ENCODE data around the gene PRPF40B.
A peak's percentile ranks its signal among the peaks of the same experiment; 100 is the strongest.
"Not testable (repeated sequence)": the region's sequence is repeated elsewhere in the genome, so short reads cannot be mapped to it uniquely, and the experiment has no call there.

Gene PRPF40B

DNA sequence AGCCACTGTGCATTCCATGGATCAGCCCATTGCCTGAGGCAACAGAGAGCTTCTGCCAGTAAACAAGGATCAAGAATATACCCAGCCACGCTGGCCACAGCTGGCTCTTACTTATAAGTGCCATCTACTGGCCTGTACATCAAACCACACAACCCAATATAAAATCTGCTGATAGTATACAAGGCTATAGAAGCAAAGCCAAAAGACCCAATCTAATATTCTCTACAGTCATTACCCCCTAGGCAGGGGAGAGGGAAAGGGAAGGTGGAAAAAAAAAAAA, 13.5 kb upstream of the PRPF40B start:
- no peak for DNase-seq

DNA sequence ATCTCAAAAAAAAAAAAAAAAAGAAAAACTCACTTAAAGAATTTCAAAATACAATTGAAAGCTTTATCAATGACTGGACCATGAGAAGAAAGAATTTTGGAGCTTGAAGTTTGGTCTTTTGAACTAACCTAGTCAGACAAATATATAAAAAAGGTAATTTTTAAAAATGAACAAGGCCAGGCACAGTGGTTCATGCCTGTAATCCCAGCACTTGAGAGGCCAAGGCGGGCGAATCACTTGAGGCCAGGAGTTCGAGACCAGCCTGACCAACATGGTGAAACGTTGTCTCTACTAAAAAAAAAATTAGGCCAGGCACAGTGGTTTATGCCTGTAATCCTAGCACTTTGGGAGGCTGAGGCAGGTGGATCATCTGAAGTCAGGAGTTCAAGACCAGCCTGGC, 12.6 kb upstream of the PRPF40B start:
- not testable (repeated sequence) for DNase-seq

DNA sequence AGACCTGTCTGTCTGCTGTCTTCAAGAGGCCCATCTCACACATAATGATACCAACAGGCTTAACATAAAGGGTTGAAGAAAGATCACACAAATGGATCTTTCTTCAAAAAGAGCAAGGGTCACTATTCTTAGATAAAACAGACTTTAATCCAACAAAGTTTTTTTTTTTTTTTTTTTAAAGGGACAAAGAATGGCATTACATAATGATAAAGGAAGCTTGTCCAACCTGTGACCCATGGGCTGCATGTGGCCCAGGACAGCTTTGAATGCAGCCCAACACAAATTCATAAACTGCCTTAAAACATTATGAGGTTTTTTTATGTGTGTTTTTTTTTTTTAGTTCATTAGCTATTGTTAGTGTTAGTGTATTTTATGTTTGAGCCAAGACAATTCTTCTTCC, 11.2 kb upstream of the PRPF40B start:
- no peak for DNase-seq

DNA sequence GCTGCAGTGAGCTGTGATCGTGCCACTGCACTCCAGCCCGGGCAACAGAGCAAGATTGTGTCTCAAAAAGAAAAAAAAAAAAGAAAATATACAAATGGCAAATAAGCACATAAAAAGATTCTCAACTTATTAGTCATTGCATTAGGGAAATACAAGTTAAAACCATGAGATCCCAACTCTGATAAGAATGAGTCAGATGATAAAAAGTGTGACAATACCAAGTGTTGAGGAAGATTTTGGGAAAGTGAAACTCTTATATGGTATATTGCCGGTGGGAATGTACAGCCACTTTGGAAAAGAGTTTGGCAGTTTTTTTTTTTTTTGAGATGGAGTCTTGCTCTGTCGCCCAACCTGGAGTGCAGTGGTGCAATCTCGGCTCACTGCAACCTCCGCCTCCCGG, 7.6 kb upstream of the PRPF40B start:
- DNase-seq: no peak

DNA sequence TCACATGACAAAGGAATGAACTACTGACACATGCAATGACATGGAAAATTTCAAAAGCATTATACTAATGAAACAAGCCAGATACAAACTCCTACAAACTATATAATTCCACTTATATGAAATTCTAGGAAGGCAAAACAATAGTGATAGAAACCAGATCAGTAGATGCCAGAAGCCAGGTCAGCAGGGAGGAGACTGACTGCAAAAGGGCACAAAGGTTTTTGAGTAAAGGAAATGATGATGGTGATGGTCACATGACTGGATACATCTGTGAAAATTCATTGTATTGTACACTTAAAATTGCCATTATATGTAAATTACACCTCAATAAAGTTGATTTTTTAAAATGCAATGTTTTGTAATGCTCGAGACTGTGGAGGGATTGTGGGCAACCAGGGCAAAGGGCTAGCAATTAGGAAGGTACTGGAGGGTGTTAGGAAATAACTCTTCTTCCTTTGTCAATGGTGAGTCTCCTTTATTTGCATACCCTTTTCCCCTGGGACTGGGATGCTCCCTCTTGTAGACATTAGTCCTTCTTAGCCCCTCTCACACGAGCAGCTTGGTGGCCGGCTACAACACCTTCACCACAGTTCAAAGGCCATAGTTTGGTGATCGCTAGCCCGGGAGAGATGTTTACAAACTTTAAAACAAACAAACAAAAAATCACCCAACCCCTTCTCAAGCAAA, 6.7 kb upstream of the PRPF40B start:
- DNase-seq: no peak

DNA sequence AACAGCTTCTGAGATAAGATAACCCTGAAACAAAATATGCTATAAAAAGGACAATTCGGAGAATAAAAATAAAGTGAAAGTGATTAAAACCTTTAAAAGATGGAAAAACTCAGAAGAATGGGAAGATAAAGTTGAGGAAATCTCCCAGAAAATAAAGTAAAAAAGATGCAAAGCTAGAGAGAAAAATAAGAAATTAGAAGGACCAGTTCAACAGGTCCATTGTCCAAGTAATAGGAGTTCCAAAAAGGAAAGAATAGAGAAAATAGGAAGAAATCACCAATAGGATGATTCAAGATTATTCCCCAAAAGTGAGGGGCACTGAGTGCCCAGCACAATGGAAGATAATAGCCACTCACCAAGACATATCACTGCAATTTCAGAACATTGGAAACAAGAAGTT, 4.8 kb upstream of the PRPF40B start:
- DNase-seq: no peak

DNA sequence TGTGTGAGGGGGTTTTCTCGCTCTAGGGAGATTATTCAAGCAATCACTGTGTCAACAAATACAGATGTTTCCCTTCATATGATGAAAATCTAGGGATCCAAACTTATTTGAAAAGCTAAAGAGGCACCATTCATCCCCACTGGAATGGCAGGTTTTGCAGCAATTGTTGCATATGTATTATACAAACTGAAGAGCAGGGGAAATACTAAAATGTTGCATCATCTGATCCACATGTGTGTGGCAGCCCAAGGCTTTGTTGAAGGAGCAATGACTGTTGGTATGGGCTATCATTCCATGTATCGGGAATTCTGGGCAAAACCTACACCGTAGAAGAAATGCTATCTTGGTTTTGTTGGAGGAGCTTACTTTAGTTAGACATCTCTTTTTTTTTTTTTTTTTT, 4.1 kb upstream of the PRPF40B start:
- DNase-seq: no peak

DNA sequence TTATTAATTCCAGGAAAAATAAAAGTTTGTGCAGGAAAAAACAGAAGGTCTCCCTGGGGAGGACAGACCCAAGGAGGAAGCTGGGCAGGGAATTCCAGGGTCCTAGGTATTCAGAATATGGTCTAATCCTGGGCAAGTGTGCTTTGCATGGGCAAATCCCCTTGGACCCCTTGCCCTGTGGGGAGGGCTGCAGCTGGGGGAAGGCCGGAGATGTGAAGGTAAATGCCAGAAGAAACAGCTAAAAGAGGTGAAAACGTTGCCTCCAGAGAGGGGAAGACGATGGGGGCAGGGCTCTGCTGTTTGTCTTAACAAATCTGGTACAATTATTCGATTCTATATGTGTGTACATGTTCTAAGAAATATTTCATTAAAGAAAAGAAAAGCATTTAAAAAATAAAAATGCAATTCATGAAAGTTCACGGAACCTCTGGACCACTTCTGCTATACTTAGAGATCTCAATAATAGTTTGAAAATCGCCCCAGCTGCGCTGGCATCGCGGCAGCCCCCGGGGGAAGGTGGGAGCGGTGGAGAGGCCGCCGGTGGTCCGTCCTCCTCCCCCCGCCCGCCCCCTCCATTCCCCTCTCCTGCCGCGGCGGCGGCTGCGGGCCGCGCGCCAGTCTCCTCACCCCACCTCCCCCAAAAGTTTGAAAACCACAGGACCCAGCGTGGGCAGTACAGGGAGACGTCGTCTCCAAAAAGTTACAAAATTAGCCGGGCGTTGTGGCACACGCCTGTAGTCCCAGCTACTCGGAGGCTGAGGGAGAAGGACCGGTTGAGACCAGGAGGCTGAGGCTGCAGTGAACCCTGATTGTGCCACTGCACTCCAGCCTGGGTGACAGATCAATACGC, 1.5 kb upstream of the PRPF40B start:
- peak; percentile 31 for DNase-seq

DNA sequence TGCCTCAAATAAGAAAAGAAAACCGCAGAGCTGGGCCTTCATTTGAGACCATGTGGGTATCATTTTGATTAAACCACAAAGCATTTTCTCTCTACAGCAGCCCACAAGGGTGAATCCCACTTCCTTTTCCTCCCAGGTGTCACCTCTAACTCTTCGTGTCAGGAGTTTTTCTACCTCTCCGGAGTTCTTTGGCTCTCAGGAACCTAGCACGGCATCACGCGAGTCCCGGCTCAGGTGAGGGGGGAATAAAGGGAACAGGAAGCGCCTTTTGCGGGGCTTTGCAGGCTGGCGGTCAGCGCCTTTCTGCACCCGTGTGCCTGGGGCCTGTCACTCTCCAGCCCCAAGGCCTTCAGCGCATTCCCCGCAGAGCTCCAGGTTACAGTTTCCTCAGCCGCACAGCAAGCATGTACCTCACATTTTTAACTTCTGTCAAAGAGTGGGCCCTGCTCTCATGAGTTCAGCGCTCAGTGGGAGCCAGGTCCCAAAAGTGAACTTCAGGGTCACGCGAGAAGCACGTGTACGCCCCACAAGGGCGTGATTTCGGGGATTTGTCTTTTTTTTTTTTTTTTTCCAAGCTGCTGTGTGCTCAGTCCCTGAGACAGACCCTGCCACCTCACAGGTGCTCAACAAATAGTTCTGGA, 740 bp upstream of the PRPF40B start:
- DNase-seq: peak; percentile 27

DNA sequence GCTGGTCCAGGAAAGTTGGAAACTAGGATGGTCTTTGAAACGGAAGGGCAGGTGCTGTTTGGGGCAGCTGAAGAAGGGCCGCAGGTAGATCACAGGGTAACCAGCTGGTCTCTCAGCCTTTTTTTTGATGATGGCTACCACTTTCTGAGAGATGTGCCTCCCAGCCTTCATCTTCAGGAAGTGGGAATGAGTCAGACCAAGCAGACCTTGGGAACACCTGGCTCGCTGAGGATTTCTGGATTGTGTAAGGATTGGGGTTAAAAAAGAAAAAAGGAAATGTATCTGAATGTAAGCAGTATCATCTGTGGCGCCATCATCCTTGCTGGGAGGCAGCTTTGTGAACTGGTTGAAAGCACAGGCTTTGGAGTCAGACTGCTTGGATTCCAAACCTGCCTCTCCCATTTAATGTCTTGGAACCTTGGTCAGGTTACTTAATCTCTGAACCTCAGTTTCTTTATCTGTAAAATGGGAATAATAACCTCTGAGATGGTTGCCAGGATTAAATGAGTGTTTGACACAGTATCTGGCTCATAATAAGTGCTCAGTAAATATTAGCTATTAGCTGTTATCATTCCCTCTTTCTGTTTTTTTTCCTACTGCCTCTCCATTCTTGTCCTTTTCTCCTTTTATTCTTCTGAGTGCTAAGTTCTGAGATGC, 1.7 kb downstream of the PRPF40B start:
- no peak for DNase-seq

DNA sequence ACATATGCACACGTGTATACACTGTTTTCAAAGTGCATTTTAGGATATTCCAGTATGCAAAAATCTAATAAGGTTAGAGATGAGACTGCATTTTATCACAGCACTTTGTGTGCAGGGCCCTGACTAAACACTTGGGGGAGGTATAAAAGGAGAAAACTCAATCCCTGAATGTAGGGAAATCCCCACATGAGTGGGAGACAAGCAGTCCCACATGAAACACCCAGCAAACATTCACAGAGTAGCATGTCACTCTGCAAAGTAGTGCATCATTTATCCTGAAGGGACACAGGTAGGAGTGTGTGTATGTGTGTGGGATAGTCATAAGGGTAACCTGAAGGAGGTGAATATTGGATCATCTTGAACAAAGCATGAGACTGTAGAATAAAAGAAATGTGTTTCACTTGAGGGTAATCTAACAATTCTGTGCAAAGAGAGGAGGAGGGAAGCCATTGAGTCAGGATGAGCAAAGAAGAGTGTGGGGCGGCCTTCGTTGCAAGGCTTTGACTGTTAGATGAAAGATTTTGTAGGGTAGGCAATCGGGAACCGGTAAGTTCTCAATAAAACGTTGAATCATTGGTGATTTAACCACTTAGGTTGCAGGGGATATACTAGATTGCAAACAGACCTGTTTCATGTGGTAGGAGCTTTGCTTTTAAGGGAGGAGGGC, 2.9 kb downstream of the PRPF40B start:
- no peak for DNase-seq

DNA sequence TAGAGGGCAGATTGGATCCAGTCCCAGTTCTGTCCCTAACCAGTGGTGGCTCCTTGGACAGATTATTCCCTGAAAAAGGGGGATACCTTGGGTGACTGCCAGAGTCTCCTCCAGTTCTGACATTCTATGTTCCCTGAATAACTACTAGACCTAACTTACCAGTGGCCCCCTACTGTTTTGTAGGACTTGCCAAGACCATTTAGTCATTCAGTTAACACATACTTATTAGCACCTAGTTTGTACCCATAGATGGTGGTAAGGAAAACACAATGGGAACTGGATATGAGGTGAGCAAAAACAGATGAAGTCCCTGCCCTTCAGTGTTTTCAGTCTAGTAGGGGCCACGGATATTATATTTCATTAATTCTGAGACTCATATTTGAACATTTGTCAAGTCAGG, 3.5 kb downstream of the PRPF40B start:
- DNase-seq: no peak

DNA sequence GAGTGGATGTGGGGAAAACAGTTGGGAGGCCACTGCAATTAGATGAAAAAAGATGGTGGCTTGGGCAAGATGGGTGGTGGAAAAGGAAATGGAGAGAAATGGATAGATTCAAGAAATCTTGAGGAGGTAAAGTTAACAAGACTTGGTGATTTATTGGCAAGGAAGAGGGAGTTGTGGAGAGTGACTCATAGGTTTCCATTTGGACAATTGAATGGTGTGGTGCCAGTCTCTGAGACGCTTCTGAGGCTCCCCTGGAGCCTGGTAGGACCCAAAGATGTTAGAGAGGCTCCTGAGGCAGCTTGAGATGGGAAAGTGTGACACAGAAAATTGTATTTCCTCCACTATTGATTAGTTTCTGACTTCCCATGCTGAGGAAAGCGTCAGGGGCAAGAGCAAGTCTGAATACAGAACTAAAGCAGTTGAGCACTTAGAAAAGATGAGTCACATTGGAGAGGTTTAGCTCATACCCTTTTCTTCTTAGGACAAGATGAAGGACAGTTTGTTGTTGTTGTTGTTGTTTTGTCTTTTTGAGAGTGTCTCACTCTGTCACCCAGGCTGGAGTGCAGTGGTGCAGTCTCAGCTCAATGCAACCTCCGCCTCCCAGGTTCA, 4.5 kb downstream of the PRPF40B start:
- no peak for DNase-seq

DNA sequence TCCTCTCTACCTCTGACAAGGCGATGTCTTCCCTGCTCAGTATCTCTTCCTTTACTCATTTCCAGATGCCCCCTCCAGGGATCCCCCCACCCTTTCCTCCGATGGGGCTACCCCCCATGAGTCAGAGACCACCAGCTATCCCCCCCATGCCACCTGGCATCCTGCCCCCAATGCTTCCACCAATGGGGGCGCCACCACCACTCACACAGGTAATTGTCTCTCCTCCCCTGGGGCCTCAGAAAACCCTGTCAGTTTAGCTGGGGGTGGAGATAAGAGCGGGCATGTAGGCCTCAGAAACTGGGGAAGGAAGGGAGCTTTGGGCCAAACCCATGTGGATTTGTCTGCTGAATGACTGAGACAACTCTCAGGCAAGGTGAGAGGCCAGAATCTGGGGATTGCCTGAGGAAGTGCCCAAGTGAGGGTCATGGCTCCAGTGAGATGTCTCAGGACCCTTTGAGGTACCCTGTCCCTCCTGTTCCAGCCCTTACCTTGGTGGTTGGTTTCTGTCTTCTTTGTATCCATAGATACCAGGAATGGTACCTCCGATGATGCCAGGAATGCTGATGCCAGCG, 8.1 kb downstream of the PRPF40B start:
- DNase-seq: no peak

DNA sequence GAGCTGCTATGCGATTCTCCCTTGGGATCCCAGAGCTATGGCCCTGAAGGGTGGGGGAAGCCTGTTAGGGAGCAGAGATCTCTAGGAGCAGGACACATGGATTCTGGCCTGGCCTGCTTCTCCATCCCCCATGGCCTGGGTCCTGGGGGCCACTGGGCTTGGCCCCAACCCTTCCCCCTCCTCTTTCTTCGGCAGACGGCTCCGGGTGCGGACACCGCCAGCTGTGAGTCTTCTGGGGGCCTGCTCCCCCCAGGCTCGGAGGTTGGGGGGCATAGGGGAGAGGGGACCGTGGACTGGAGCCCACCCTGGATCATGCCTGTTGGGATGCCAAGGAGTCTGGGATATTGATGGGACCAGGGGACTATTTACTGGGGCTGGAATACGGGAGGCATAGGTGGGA, 9.0 kb downstream of the PRPF40B start:
- no peak for DNase-seq

DNA sequence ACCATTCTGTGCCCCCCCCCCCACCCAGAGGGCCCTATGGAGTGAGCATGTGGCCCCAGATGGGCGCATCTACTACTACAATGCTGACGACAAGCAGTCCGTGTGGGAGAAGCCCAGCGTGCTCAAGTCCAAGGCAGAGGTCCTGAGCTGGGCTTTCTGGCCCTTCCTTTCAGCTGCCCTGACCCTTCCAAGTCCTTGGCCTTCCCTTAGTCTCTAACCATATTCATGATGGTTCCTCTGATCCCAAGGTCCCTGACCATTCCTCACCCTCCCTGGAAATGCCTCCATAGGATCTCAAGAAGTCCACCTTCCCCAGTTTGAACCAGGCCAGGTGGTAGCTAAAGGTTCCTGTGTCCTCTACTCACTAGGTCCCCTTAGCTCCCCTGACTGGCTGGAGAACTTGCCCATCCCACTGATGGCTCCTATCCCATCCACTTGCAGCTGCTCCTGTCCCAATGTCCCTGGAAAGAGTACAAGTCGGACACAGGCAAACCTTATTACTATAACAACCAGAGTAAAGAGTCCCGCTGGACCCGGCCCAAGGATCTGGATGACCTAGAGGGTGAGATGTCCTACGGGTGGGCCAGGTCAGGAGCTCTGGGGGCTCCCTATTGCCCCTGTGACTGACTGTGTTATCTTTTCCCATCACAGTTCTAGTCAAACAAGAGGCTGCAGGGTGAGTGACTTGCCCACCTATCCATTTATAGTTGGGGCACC, 9.8 kb downstream of the PRPF40B start:
- DNase-seq: no peak

DNA sequence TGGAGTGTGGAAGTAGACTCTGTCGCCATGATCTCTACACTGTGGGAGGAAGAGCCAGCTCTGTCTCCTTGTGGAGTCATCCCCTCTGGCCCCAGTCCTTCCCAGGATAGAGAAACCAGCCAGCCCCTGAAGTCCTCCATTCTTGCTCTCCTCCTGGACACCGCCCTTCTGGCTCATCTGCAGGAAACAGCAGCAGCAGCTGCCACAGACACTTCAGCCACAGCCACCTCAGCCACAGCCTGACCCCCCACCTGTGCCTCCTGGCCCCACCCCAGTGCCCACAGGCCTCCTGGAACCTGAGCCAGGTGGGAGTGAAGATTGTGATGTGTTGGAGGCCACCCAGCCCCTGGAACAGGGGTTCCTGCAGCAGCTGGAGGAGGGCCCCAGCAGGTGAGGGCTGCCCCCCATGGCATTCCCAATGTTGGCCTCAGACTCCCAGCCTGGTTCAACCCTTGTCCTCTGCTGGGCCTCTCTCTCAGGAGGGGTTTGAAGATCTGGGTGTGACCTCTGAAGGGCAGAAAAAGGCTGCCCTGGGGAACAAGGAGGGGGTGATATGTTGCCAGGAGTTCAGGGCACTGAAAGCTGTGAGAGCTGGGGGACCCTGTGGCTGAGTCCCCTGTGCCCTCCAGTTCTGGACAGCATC, 10.5 kb downstream of the PRPF40B start:
- no peak for DNase-seq

DNA sequence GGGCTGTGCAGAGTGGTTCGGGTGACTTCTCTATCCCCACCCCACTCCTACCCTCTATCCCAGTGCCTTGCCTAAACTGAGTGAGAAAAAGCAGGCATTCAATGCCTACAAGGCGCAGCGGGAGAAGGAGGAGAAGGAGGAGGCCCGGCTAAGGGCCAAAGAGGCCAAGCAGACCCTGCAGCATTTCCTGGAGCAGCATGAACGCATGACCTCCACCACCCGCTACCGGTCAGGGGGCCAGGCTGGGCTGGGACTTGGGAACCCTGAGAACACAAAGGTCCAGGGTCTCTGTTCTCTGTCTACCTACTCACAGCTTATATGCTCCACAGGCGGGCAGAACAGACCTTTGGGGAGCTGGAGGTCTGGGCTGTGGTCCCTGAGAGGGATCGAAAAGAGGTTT, 11.7 kb downstream of the PRPF40B start:
- no peak for DNase-seq

DNA sequence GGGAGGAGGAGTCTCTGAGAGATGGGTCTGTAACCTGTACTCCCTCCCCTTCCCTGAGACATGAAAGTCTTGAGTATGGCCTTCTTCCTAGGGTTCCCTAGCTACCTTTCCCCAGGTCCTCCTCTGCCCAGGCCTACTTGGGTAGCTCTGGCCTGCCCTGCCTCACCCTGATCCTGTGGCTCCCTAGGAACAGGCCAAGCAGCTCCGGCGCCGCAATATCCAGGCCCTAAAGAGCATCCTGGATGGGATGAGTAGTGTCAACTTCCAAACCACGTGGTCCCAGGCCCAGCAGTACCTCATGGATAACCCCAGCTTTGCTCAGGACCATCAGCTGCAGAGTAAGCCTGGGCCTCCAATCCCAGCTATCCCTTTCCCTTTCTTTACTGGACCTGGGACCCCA, 12.3 kb downstream of the PRPF40B start:
- DNase-seq: no peak

DNA sequence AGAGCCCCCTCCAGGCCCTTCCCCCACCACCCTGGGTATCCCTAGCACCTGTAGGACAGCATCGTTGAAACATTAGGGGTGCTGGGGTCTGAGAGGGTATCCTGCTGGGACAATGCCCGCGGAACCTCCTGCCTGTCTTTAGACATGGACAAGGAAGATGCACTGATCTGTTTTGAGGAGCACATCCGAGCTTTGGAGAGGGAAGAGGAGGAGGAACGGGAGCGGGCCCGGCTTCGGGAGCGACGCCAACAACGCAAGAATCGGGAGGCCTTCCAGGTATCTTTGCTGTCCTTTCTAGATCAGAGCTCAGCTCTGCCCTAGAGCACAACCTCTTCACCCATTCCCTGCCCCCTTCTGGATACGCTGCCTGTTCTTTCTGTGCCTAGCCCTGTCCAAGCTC, 13.2 kb downstream of the PRPF40B start:
- no peak for DNase-seq

Data from stimulated activated CD4-positive, alpha-beta T cell treated with anti-CD3 and anti-CD28 coated beads, Interleukin-12 subunit alpha, Interleukin-12 subunit beta, amount 100 ng/mL, for 4 hours (primary cell).